Astrocyte (in vitro differentiated cells and primary cell): Measurements from ENCODE around the gene NCK2. TPM values are rescaled to one million over a fixed set of nuclear protein-coding genes. Genes with fewer than 3 reads are reported as not detected.

Experiments
- DNase-seq: peaks from one replicate; pipeline ENCODE4 v3.0.0-alpha.2; 2010; ENCODE audit warnings: low read depth
- FAIRE-seq: peaks from 2 replicates; lab custom pipeline; 2011; peaks lifted over from hg19 to GRCh38; lab: Jason Lieb, UNC
- H2AFZ ChIP-seq: 2 replicates; pipeline ENCODE4 v1.6.0; 2012; ENCODE audit warnings: low read depth, low read length, inconsistent platforms
- H3K27ac ChIP-seq: 2 replicates; pipeline ENCODE4 v1.5.1; 2011; ENCODE audit warnings: low read depth, low read length, inconsistent platforms
- H3K27me3 ChIP-seq: 2 replicates; pipeline ENCODE4 v1.6.0; 2011; ENCODE audit warnings: low read length, inconsistent platforms; ENCODE audit not compliant: insufficient read depth
- H3K36me3 ChIP-seq: 2 replicates; pipeline ENCODE4 v1.5.1; 2011; ENCODE audit warnings: low read length, inconsistent platforms; ENCODE audit not compliant: insufficient read depth
- H3K4me1 ChIP-seq: 2 replicates; pipeline ENCODE4 v1.5.1; 2011; ENCODE audit warnings: low read length, inconsistent platforms; ENCODE audit not compliant: insufficient read depth
- H3K4me2 ChIP-seq: 2 replicates; pipeline ENCODE4 v1.6.0; 2012; ENCODE audit warnings: low read length, inconsistent platforms
- H3K4me3 ChIP-seq: 2 replicates; pipeline ENCODE4 v1.5.1; 2011; ENCODE audit warnings: low read depth, mild to moderate bottlenecking, low read length, inconsistent platforms; ENCODE audit not compliant: insufficient read depth
- H3K79me2 ChIP-seq: 2 replicates; pipeline ENCODE4 v1.6.0; 2012; ENCODE audit warnings: mild to moderate bottlenecking, low read length, inconsistent platforms; ENCODE audit not compliant: insufficient read depth
- H3K9ac ChIP-seq: 2 replicates; pipeline ENCODE4 v1.6.0; 2012; ENCODE audit warnings: mild to moderate bottlenecking, low read length, inconsistent platforms
- H3K9me3 ChIP-seq: 2 replicates; pipeline ENCODE4 v1.5.1; 2012; ENCODE audit warnings: low read depth, mild to moderate bottlenecking, low read length, inconsistent platforms; ENCODE audit not compliant: insufficient read depth
- H4K20me1 ChIP-seq: 2 replicates; pipeline ENCODE4 v1.6.0; 2012; ENCODE audit warnings: low read length, inconsistent platforms; ENCODE audit not compliant: insufficient read depth
- H3K27ac Mint-ChIP-seq: one replicate; pipeline ENCODE4 v1.8.0; 2021; ENCODE audit warnings: mild to moderate bottlenecking, mixed read lengths; ENCODE audit not compliant: unreplicated experiment
- H3K27me3 Mint-ChIP-seq: one replicate; pipeline ENCODE4 v1.8.0; 2021; ENCODE audit warnings: low read depth, mixed read lengths; ENCODE audit not compliant: unreplicated experiment
- H3K36me3 Mint-ChIP-seq: one replicate; pipeline ENCODE4 v1.8.0; 2021; ENCODE audit warnings: low read depth, mixed read lengths; ENCODE audit not compliant: unreplicated experiment
- H3K4me1 Mint-ChIP-seq: one replicate; pipeline ENCODE4 v1.8.0; 2021; ENCODE audit warnings: low read depth, mixed read lengths; ENCODE audit not compliant: unreplicated experiment
- H3K4me3 Mint-ChIP-seq: one replicate; pipeline ENCODE4 v1.8.0; 2021; ENCODE audit warnings: mild to moderate bottlenecking, moderate library complexity, mixed read lengths; ENCODE audit not compliant: unreplicated experiment
- H3K9me3 Mint-ChIP-seq: one replicate; pipeline ENCODE4 v1.8.0; 2021; ENCODE audit warnings: mild to moderate bottlenecking, mixed read lengths; ENCODE audit not compliant: unreplicated experiment
- EZH2 ChIP-seq: IDR thresholded peaks from 2 replicates; pipeline ENCODE4 v1.6.1; 2012; ENCODE audit warnings: mild to moderate bottlenecking, low read length, inconsistent platforms; ENCODE audit not compliant: insufficient read depth
- total RNA-seq: library from RNA; stranded (reverse); gene quantifications from 2 replicates; pipeline ENCODE4 v1.2.1, GENCODE V29; 2021
- TF ChIP-seq, protein P1 (sequence below): IDR thresholded peaks from 2 replicates; pipeline ENCODE4 v1.5.1; 2011; ENCODE audit warnings: low read depth, mild to moderate bottlenecking, inconsistent platforms, low read length, moderate library complexity; ENCODE audit not compliant: insufficient read depth

The NCK2 gene
- total RNA-seq, 1 donor from 2014 or later = 61.6 TPM

DNA sequence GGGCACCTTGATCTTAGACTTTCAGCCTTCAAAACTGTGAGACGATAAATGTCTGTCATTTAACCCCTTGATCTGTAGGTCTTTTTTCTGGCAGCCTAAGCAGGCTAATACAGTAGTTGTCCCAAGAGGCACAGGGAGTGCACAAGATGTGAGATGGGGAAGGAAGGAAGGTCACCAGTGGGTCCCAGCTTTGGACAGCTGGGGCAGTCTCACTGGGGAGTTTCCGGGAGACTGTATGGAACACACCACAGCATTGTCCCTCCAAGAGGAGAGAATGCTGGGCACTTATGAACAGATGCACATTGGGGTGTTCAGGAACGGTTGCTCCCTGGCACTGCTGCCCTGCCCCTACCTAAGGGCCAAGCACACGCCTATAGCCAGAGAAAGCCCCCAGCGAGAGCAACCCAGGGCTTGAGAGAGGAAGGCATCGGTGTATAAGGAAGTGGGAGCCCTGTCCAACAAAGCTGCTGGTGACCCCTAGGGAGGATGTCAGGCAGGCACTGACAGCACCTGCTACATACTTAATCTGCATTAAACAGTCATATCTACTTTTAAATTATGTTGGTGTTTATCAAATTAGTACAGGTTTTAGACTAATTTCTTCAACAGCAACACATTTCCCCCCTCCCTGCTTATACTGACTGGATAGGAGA is 11.6 kb upstream of the NCK2 start:
- Histone ChIP-seq H3K4me1 (peaks cover 18% of the 10 kb centered on the region), H3K27me3 (no peaks in the 10 kb centered on the region), H3K79me2 (no peaks in the 10 kb centered on the region), H3K9me3 (no peaks in the 10 kb centered on the region), H3K4me3 (no peak overlapping the region), H3K4me2 (no peak overlapping the region), H3K27ac (no peak overlapping the region), H3K9ac (no peak overlapping the region), H2AFZ (no peak overlapping the region), H3K36me3 (no peaks in the 10 kb centered on the region), H4K20me1 (no peaks in the 10 kb centered on the region)
- no peak for DNase-seq
- H3K9me3 Mint-ChIP-seq = peaks cover 5% of the 10 kb centered on the region
- H3K27ac Mint-ChIP-seq = no peak overlapping the region
- FAIRE-seq = no peak
- no peaks in the 10 kb centered on the region for H3K27me3 Mint-ChIP-seq
- H3K4me3 Mint-ChIP-seq = no peak overlapping the region
- H3K4me1 Mint-ChIP-seq = peaks cover 37% of the 10 kb centered on the region
- TF ChIP-seq EZH2 = no peak
- TF ChIP-seq, protein P1, sequence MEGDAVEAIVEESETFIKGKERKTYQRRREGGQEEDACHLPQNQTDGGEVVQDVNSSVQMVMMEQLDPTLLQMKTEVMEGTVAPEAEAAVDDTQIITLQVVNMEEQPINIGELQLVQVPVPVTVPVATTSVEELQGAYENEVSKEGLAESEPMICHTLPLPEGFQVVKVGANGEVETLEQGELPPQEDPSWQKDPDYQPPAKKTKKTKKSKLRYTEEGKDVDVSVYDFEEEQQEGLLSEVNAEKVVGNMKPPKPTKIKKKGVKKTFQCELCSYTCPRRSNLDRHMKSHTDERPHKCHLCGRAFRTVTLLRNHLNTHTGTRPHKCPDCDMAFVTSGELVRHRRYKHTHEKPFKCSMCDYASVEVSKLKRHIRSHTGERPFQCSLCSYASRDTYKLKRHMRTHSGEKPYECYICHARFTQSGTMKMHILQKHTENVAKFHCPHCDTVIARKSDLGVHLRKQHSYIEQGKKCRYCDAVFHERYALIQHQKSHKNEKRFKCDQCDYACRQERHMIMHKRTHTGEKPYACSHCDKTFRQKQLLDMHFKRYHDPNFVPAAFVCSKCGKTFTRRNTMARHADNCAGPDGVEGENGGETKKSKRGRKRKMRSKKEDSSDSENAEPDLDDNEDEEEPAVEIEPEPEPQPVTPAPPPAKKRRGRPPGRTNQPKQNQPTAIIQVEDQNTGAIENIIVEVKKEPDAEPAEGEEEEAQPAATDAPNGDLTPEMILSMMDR = no peak
- peaks cover 2% of the 10 kb centered on the region for H3K36me3 Mint-ChIP-seq

DNA sequence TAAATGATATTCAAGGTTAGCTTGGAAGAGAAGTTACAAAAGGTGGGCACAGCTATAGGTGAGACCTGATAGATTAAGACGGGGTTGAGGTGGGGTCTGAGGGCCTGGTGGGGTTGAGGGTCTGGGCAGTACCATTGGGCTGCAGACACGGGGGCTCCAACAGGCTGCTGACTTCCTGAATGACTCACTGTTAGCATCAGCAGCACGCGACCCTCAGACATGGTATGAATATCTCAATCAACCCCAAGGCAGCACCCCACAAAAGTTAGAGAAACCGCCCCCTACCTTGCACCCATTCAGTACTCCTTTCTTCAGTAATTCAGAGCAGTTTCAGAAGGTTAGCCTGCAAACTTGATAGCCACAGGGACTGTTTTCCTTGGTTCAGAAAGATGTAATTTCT is 10.8 kb upstream of the NCK2 start:
- no peak for TF ChIP-seq EZH2
- TF ChIP-seq, protein P1 = no peak
- Mint-ChIP-seq H3K9me3 (peaks cover 5% of the 10 kb centered on the region), H3K27me3 (no peaks in the 10 kb centered on the region), H3K27ac (no peak overlapping the region), H3K4me3 (no peak overlapping the region), H3K36me3 (peaks cover 2% of the 10 kb centered on the region), H3K4me1 (peaks cover 37% of the 10 kb centered on the region)
- H3K4me2 ChIP-seq = no peak overlapping the region
- no peak overlapping the region for H3K9ac ChIP-seq
- H3K4me3 ChIP-seq = no peak overlapping the region
- H3K36me3 ChIP-seq = no peaks in the 10 kb centered on the region
- no peak overlapping the region for H3K27ac ChIP-seq
- peaks cover 18% of the 10 kb centered on the region for H3K4me1 ChIP-seq
- no peak overlapping the region for H2AFZ ChIP-seq
- no peaks in the 10 kb centered on the region for H3K9me3 ChIP-seq
- FAIRE-seq = no peak
- H4K20me1 ChIP-seq = no peaks in the 10 kb centered on the region
- no peak for DNase-seq
- no peaks in the 10 kb centered on the region for H3K27me3 ChIP-seq
- H3K79me2 ChIP-seq = no peaks in the 10 kb centered on the region

DNA sequence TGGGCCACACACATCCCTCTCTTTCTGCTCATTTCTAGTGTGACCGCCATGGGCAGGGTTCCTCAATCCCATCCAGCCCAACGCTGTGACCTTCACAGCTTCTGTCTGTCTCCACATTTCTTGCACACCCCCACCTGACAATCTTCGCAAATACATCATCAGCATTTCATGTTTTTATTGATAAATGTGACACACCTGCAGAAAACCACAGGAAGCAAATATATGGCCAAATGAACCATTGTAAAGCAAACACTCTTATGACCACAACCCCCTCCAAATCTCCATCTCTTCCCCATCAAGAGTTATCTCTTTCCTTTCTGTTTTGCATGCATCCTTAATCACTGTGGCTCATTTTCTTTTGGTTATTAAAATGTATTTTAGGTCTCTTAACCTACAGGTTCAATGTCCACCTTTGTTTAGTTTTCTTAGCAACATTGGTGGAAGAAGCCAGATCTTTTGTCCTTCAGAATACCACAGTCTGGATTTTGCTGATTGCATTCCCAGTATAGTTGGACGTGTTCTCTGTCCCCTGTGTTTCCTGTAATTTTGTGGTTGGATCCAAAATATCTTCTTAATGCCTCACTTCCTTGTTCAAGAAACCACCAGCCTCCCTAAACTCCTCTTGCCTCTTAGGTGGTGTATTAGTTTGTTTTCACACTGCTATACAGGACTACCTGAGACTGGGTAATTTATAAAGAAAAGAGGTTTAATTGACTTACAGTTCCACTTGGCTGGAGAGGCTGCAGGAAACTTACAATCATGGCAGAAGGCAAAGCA is 9.8 kb upstream of the NCK2 start:
- Histone ChIP-seq H3K9ac (no peak overlapping the region), H3K79me2 (no peaks in the 10 kb centered on the region), H3K36me3 (no peaks in the 10 kb centered on the region), H3K9me3 (no peaks in the 10 kb centered on the region), H3K4me3 (no peak overlapping the region), H2AFZ (no peak overlapping the region), H4K20me1 (no peaks in the 10 kb centered on the region), H3K27me3 (no peaks in the 10 kb centered on the region), H3K27ac (peak overlapping the region; percentile 17), H3K4me2 (peak overlapping the region; percentile 73), H3K4me1 (peaks cover 18% of the 10 kb centered on the region)
- Mint-ChIP-seq H3K4me3 (no peak overlapping the region), H3K4me1 (peaks cover 37% of the 10 kb centered on the region), H3K27ac (peak overlapping the region; percentile 71), H3K27me3 (no peaks in the 10 kb centered on the region), H3K36me3 (peaks cover 2% of the 10 kb centered on the region), H3K9me3 (peaks cover under 1% of the 10 kb centered on the region)
- TF ChIP-seq, protein P1 = no peak
- no peak for TF ChIP-seq EZH2
- FAIRE-seq = peak; percentile 87
- peak; percentile 92 for DNase-seq
